Activated naive CD8-positive, alpha-beta T cell treated with anti-CD3 and anti-CD28 coated beads, Interleukin-2, amount 50 U/mL, for 16 hours (primary cell): ENCODE measurements around the gene TMOD1.

ENCODE experiments used
- DNase-seq: peaks from one replicate; pipeline ENCODE4 v3.0.0-alpha.2; 2020; ENCODE audit warnings: low read depth, low spot score

Gene TMOD1

DNA sequence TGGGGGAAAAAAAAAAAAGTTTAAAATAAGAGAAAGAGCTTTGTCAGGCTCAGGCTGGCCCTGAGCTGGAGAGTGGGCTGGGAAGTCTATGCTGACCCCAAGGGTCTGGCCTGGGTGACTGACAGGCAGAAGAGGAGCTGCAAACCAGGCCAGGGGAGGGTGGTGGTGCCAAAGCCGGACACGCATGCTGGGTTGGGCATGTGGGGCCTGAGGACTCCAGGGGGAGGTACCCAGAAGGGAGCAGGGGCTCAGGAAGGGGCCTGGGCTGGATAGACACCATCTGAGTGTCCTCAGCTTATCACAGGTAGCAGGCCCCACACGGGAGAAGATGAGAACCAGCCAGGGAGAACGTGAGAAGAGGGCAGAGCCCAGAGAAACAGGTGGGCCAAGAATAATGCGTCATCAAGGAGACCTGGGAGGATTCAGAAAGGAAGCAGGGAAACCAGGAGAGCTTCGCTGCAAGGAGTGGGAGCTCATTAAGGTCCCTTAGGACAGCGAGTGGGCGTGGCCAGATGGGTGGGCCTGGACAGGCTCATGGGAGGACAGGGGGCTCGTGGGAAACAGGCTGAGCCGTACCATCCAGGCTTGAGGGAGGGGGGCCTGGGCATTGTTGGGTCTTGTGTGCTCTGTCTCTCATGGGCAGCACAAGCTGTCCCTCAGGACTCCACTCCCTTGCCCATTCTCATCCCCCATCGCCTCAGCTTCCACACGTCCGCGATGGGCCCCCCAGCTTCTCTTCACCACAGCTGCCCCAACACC lies 16.0 kb downstream of the TMOD1 start:
- DNase-seq: no peak

DNA sequence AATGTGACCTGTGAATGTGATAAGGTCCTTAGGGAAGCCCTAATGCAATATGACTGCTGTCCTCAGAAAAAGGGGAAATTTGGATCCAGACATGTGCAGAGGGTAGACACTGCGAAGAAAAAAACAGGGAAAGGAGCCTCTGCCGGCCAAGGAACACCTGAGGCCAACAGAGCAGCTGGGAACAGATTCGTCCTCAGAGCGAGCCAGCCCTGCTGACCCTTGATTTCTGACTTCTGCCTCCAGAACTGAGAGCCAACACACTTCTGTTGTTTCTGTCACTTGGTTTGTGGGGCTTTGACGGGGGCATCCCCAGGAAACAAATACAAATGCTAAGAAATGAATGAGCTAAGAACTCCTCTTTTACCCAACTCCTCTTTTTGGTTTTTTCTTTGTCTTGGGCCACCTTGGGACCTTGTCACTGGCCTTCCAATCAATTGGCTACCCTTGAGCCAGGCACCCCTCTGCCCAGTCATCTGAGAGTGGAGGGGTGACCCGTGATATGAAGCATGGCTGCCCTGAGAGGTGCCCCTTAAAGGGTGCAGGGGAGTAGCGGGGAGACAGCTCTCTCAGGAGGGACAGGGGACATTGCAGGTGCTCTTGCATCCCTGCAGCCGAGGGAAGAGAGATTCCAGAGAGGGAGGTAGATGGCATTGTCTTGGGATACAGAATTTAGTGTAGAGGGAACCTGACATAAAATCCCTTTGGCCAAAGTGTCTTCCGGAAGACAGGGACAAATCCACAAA lies 16.9 kb downstream of the TMOD1 start:
- DNase-seq: no peak

DNA sequence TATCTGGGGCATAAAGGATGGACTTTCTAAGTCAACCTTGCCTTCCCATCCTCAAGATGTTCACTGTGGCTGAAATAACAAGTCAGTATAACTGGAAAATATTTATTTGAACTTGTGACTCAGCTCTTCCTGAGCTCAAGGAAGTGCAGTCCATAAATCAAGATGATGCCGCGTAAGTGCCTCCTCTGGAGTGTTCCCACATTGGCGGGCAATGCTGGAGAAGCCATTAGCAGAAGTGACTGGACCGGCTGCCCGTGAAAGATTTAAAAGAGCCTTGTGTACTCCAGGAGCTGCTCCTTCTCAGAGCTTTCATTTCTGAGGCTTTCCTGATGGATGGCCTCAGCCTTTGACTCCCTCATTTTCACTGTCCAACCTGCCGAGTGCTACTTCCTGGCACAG lies 17.4 kb downstream of the TMOD1 start:
- no peak for DNase-seq

DNA sequence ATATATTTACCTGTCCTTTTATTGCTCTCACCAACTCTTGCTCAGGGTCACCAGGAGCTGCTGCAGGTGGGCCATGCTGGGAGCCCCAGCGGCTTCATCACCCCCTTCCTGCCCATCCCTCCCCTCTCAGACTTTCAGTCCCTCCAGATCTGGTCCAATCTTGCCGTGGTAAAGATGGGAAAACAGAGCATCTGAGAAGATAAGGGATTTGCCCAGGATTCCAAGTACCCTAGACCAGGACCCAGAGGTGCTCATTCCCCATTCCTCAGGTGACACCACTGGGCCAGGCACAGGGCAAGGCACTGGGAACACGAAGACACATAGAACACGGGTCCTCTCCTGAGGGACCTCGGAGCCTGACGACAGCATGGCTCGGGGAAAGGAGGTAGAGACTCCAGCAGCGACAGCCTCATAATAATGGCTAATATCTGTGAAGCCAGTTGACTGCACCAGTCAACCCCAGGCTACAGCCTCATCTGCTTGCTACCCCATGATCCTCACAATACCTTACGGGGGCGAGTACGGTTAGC lies 18.0 kb downstream of the TMOD1 start:
- DNase-seq: no peak

DNA sequence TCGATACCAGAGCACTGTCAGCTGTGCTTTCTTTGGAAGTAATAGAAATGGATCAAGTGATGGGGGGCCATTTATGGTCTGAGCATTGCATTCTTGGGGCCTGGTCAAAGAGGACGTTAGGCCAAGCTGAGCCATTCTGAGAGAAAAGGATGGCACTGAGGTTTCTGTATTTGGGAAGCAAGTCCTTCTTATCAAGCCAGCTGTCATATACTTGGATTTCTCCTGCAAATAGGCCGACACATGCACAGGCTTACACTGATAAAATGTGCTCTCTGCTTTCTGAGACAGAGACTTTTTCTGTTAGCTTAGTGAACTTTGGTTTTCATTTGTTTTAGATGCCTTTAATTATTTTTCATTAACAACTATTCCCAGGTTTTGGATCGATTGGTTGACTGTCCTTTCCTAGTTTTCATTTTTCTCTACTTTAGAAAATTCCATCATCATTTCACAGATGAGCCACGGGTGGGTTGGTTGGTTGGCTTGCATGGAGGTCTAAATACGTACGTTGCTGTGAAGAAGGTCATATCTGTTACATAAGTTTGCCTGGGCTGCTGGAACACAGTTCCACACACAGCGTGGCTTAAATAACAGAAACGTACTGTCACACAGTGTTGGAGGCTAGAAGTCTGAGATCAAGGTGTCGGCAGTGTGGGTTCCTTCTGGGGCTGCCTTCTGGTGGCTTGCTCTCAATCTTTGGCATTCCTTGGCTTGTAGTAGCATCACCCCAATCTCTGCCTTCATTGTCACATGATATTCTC lies 20.3 kb downstream of the TMOD1 start:
- no peak for DNase-seq

DNA sequence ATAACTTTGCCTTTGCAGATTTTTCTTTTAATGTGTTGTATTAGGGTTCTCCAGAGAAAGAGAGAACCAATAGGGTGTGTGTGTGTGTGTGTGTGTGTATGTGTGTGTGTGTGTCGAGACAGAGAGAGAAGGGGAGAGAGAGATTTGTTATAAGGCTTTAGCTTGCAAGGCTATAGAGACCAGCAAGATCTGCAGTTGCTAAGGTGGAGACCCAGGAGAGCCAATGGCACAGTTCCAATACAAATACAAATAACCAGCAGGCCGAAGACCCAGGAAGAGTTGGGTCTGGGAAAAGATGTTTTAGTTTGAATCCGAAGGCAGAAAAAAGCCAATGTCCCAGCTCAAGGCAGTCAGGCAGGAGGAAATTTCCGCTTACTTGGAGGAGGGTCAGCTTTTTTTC lies 23.0 kb downstream of the TMOD1 start:
- no peak for DNase-seq

DNA sequence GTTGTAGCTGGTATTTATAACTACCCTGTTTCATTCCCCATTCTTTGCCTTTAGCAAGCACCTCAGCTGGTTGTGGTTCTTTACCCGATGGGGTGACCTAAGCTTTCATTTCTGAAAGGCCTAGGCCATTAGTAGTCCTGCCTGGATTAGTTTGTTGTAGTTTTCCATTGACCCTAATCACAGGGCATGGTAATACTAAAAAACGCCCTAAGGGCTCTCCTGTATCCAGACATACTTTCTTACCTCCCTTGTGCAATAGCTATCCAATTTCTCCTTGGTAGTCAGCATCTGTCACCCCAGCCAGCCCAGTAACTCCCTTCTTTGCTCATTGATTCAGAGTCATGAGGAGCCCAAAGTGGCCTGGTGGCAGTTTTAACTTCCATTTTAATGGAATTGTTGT lies 24.0 kb downstream of the TMOD1 start:
- DNase-seq: no peak

DNA sequence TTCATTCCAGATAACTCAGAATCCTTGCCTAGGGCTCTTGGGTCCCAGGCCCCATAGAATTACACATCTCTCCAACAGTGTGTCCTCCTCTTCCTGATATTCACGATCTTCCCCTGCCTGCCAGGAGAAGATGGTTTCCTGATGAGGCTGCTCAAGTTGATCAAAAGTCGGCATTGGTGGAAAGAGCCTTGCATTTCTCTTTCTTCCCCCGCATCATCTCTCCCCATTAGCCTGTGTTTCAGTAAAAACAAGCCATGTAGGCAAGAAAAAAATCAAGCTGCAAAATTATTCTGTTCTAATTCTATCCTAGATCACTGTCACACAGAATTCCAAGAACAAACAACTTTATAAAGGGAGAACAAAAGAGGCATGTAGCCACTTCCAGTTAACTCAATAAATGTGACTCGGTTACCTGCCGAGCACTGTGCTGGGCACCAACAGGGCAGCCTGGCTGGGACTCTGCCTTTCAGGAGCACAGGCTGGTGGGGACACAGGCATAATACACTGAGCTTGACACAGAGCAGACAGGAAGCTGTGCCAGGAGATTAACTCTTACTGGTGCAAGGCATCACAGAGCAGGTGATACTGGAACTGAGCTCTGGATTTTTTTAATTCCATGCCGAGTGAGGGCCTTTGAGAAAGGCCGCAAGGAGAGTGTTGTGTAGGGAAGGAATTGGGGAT lies 25.6 kb downstream of the TMOD1 start:
- DNase-seq: no peak

DNA sequence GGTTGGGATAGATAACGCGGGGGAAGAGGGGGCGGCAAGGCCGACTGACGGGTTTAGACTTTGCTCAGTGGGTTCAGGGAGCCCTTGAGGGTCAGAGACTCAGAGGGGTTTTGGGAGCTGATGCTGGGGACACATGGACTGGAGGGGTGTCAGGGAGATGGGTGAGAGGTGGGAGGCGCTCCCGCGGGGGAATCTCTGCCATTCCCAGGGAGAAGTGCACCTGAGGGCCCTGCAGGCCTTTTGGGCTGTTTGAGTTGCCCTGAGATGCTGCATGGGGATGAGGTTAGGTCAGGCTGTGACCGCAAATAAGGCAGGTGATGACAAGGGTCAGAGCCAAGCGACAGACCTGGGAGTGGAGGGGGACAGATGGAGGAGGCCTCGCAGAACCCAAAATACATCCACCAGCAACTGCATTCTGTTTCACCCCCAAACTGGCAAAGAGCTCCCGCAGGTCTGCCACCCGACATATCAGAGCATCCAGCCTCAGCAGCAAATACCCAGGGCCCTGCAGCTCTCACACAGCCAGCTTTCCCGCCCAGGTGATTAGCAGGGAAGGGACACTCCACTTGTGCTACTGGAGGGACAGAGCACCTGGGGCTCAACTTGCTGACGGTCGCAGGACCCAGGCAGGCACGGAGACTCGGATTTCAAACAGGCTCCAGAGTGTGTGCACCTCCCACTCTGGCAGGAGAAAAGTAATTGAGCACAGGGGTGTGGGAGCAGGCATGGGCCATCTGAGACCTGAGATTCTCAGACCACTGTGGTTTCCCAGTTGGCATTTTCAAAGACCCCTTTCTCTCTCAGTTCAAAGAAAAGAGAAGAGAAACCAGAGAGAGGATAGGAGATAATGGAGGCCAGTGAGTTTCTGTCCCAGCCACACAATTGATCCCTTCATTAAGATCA lies 26.4 kb downstream of the TMOD1 start:
- no peak for DNase-seq

DNA sequence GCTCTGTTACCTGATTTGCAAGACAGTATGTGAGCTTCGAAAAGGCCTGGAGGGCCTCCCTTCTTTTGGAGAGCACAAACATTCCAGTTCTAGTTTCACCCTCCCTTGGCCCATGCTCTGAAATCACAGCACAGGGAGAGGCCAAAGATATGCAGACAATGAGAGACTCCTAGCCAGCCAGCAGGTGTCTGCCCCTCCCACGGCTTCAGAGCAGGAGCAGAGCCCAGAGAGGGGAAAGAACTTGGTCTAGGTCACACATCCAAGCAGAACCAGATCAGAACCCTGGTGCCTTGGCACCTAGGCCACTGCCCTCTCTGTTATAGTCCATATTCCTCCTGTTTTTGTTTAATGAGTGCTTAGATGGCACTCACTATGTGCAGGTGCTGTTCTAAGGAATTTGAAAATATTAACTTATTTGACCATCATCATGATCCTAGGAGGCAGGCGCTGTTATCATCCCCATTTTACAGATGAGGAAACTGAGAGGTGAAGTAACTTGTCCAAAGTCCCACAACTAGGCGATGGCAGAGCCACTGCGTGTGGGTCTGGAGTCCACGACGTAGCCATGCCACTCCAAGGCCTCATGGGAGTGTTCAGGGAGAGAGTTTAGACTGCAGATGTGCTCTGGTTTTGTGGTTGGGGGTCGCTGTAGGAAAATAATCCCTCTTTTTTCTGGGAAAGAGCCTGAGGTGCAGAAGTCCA lies 27.2 kb downstream of the TMOD1 start:
- no peak for DNase-seq

DNA sequence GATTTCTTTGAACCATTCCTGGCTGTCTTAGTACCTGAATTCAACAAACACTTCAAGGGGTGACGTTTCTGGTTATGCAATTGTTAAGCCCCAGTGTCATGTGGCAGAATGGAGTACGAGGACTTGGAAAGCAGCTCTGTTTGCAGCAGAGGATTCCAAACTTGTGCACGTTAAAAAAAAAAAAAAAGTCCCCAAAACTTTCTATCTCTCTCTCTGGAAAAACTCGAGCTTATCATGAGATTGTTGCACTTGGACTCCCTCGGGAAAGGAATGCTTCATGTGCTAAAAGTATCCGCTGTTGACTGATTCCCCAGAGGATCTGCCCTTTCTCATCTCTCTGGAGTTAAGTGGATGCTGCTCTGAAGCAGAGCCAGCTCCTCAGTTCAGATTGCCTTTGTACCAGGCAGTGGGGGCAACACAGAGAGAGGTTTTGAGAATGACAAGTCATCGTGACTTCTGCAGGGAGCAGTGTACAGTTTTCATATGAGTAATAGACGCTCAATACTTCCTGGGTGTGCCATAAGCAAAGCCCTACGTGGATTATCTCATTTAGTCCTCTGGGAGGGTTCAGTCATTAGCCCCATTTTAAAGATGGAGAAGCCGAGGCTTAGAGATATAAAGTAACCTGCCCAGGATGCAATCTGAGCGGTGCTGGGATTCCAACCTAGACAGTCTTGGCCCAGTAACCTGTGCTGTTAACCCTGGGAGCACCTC lies 28.1 kb downstream of the TMOD1 start:
- DNase-seq: no peak

DNA sequence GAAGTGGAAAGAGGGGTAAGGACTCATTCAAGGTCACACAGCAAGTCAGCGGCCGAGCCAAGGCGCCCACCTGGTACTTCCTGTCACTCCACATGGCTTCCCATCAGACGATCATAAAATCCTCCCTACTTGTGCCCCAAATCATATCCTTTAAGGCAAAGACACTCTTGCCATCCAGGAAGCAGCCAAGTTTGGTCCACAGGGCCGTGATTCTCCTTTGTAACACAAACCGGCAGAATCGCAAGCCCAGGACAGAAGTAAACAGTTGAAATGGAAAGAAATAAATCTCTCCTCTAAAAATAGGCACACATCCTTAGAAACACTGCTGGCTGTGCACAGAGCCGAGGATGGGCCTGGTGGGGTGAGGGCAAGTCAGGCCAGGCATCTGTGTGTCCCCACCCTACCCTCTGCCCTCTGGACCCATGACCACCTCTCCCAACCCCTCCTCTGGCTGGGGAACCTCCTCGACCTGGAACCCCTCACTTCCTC lies 30.5 kb downstream of the TMOD1 start:
- DNase-seq: no peak

DNA sequence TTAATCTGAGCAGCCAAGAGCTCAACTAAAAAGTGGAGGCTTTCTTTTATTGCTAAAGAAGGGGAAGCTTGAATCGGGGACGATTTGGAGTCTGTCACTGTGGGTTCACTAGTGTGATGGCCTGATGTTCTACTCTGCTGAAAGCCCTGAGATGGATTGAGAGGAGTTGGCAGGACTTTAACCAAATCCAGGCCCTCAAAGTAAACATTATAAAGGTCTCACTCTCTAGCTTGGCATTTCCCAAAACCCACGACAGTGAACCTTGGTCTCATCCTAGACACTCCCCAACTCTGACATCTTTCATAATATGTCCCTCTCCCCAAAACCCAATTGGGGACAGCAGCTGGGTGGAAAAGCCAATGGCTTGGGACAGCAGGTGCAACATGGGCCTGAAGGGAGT lies 32.7 kb downstream of the TMOD1 start:
- no peak for DNase-seq

DNA sequence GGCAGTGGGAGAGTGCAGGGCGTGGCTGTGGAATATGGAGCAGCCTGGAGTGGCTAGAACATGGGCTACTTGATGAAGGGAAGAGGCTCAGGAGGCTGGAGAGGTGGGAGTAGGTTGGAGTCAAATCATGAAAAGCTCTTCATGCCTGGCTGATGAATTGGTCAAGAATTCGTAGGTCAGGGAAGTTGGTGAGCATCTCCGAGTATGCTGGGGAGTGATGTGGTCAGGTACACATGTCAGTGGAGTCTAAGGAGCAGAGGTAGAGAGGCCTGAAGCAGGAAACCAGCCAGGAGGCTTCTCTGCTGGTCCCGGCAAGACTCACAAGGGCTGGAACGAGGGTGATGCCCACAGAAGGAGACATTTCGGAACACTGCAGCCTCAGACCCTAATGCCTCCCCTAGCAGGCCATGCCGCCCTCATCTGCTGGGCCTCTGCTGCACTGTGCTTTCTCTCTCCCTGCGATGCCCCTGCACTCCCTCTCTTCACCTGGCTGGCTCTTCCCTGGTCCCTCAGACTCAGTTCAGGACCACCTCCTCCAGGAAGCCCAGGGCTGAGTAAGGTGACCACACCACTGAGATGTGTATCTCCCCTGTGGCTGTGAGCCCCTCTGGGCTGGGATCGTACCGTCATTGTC lies 33.6 kb downstream of the TMOD1 start:
- no peak for DNase-seq

DNA sequence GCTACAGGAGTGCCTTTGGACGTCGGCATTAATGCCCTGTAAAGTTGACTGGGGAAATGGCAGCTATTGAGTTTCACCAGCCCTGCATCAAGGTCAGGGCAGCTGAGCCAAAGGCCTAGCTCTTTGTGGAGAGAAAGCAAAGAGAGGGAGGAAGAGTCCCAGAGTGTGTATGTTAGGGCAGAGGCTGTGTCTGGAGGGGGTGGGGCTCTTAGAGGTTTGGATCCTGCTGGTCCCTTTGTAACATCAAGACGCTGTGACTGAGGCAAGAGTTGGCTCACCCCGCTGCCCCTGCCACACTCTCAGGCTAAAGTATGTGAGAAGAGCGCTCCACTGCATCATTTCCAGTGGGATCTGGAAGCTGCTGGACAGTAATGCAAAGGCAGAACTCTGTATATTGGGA lies 34.3 kb downstream of the TMOD1 start:
- DNase-seq: no peak

DNA sequence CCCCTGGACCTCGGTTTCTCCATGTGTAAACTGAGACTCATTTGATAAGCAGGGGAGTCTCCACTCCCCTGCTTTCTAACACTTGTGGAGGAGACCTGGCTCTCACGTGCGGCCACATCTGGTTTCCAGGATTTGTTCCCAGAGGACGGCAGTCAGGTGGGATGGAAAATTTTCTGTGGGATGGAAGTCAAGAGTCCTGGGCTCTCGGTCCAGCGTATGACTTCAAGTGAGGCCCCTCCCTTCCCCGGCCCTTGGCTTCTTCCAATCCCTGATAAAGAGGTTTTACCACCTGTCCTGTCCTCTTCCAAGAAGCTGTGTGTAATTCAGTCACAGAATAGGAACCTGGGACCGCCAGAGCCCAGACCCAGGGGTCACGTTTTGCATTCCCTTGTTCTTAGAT lies 35.0 kb downstream of the TMOD1 start:
- DNase-seq: no peak

DNA sequence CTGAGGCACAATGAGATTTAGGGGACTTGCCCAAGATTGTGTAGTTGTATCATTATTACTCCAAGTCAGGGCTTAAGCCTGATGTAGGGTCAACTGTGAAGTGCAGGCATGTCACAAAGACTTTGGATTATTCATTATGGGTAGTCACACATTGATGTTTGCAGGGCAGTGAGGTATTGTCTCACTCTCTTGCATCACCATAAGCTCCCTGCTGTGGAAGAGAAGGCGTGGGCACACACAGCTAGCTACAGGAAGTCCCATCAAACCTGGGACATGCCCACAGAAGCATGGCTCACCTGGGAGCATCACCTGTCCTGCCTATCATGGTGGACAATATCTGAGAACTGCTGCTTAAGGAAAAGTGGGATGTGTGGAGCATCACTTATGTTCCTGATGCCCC lies 42.1 kb downstream of the TMOD1 start:
- no peak for DNase-seq

DNA sequence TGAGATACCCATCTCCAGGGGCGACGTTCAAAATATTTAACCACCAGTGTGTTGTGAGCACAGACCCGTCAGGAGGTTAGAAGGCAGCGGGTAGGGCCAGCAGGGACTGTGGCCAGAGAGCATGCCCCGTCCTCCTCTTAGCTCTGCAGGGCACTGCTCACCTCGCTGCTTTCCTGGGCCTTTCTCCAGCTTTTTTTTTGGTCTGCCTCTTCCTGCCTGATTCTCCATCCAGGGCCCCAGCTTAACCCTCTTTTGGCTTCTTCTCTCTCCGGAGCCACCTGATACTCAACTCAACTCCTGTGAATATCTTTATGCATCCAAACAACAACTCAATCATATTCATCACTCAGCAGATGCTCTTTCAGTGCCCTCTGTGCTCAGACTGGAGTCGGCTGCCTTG lies 44.0 kb downstream of the TMOD1 start:
- no peak for DNase-seq
